ENCODE measurements around the gene AMOT. TPM values are rescaled to one million over a fixed set of nuclear protein-coding genes. Genes with fewer than 3 reads are reported as not detected.

The AMOT gene
- total and polyA plus RNA-seq, 2 experiments from 2014 or later = 12.5 to 22.4 TPM

DNA sequence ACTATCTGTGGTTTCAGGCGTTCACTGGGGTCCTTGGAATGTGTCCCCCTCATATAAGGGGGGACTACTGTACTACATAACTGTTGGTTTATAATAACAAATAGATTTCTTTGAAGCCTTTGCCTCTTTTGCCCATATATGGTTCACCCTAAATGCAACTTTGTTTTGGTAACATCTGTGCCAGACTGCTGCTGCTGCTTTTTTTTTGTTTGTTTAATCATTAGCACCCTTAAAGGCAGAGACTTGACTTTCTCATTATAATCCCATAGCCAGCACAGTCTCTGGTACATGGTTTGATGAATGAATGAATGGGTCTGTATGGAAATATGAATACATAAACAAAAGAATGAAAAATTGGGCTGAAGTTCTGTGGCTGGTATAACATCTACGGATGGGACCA lies 80.7 kb downstream of the AMOT start:
- H3K27ac ChIP-seq = no peak overlapping the region
- H3K36me3 ChIP-seq = no peaks in the 10 kb centered on the region
- no peak for DNase-seq (ENCODE audit: low read depth in 1 of 2, low spot score in 1 of 2)
- H3K27me3 ChIP-seq = no peaks in the 10 kb centered on the region
- H3K9me3 ChIP-seq (ENCODE audit: low read depth) = no peaks in the 10 kb centered on the region
- peaks cover 6% of the 10 kb centered on the region for H3K4me1 ChIP-seq (ENCODE audit: low read depth)
- no peak overlapping the region for H3K4me3 ChIP-seq
- no peak for TF ChIP-seq CTCF (IDR thresholded peaks at IDR 0.05; ENCODE audit: low read depth, low read length)

GRCh38 chrX:112759512-112759911 lies 81.1 kb downstream of the AMOT start:
- no peak overlapping the region for H3K4me3 ChIP-seq
- DNase-seq (ENCODE audit: low read depth in 1 of 2, low spot score in 1 of 2) = no peak
- no peak overlapping the region for H3K27ac ChIP-seq
- no peaks in the 10 kb centered on the region for H3K27me3 ChIP-seq
- no peaks in the 10 kb centered on the region for H3K9me3 ChIP-seq (ENCODE audit: low read depth)
- no peaks in the 10 kb centered on the region for H3K36me3 ChIP-seq
- peaks cover 6% of the 10 kb centered on the region for H3K4me1 ChIP-seq (ENCODE audit: low read depth)
- TF ChIP-seq CTCF (IDR thresholded peaks at IDR 0.05; ENCODE audit: low read depth, low read length) = no peak

GRCh38 chrX:112757946-112758345 lies 82.7 kb downstream of the AMOT start:
- H3K36me3 ChIP-seq = no peaks in the 10 kb centered on the region
- H3K27me3 ChIP-seq = no peaks in the 10 kb centered on the region
- no peak overlapping the region for H3K4me3 ChIP-seq
- peaks cover 6% of the 10 kb centered on the region for H3K4me1 ChIP-seq (ENCODE audit: low read depth)
- no peak for TF ChIP-seq CTCF (IDR thresholded peaks at IDR 0.05; ENCODE audit: low read depth, low read length)
- H3K9me3 ChIP-seq (ENCODE audit: low read depth) = no peaks in the 10 kb centered on the region
- H3K27ac ChIP-seq = no peak overlapping the region
- DNase-seq (ENCODE audit: low read depth in 1 of 2, low spot score in 1 of 2) = no peak

- TF ChIP-seq CTCF (IDR thresholded peaks at IDR 0.05; ENCODE audit: low read depth, low read length) = no peak
- Histone ChIP-seq H3K9me3 (ENCODE audit: low read depth) (no peaks in the 10 kb centered on the region), H3K27ac (no peak overlapping the region), H3K27me3 (no peaks in the 10 kb centered on the region), H3K4me1 (ENCODE audit: low read depth) (peaks cover 6% of the 10 kb centered on the region), H3K36me3 (no peaks in the 10 kb centered on the region), H3K4me3 (no peak overlapping the region)
- no peak for DNase-seq (ENCODE audit: low read depth in 1 of 2, low spot score in 1 of 2)
These were observed 87.5 kb downstream of the AMOT start for GRCh38 chrX:112753116-112753515.

DNA sequence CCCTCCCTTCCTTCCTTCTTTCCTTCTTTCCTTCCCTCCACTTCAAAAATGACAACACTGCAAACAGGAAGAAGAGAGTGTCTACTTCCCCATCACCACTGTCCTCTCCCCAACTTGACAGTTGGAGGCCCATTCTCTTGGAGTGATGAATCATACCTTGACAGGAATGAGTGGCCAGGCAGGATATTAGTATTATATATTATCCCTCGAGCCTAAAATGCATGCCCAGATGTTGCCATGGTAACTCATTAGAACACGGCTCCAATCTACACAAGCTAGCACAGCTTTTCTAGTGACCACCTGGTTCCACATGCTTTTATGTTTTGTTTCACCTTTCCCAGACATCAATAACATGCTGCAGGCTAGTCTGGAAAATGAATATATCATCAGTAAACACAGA lies 89.6 kb downstream of the AMOT start:
- Histone ChIP-seq H3K4me1 (ENCODE audit: low read depth) (peaks cover under 1% of the 10 kb centered on the region), H3K4me3 (no peak overlapping the region), H3K27ac (no peak overlapping the region), H3K9me3 (ENCODE audit: low read depth) (no peaks in the 10 kb centered on the region), H3K36me3 (no peaks in the 10 kb centered on the region), H3K27me3 (no peaks in the 10 kb centered on the region)
- DNase-seq (ENCODE audit: low read depth in 1 of 2, low spot score in 1 of 2) = no peak
- TF ChIP-seq CTCF (IDR thresholded peaks at IDR 0.05; ENCODE audit: low read depth, low read length) = no peak

Data from cardiac muscle cell (in vitro differentiated cells and primary cell).